ENCODE measurements around the gene IRAK3.
"Not testable (repeated sequence)": the region's sequence is repeated elsewhere in the genome, so short reads cannot be mapped to it uniquely, and the experiment has no call there.

Gene IRAK3

GRCh38 chr12:66301944-66302826 lies 113.2 kb downstream of the IRAK3 start, which contains the start of gene HELB:
HELB (plus strand) TSS chr12:66302493; CDS start chr12:66302604, 111 bp downstream.
- TF ChIP-seq ZFP30 (CRISPR knock-in tag; IDR thresholded peaks at IDR 0.05) (0 out of 2 replicates have a peak, but pooled peaks have one; percentile 33), ZNF8 (CRISPR knock-in tag; IDR thresholded peaks at IDR 0.05) (peak; percentile 29; the same call in 1 of the 2 replicates), TCF4 (CRISPR knock-in tag; IDR thresholded peaks at IDR 0.05; ENCODE audit: borderline replicate concordance) (no peak)
- peak; percentile 99 for ATAC-seq

DNA sequence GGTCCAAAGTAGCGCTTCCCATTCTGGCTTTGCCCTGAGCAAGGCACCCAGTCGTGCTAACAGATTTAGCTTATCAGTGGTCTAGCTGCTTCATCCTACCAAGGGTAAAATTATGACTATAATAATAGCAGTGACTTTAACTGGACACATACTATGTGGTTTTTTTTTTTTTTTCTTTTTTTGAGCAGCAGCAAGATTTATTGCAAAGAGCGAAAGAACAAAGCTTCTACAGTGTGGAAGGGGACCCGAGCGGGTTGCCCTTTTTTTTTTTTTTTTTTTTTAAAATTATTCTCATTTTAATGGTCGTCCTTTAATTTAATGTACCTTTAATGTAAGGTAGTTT lies 113.8 kb downstream of the IRAK3 start:
- no peak for TF ChIP-seq ISL1 (CRISPR knock-in tag; IDR thresholded peaks at IDR 0.05)
- TF ChIP-seq OSR1 (CRISPR knock-in tag; IDR thresholded peaks at IDR 0.05) = no peak
- TF ChIP-seq POU6F1 (CRISPR knock-in tag; IDR thresholded peaks at IDR 0.05; ENCODE audit: borderline replicate concordance, low read depth) = no peak
- no peak for TF ChIP-seq TOX (CRISPR knock-in tag; IDR thresholded peaks at IDR 0.05; ENCODE audit: borderline replicate concordance)
- TF ChIP-seq ZFP30 (CRISPR knock-in tag; IDR thresholded peaks at IDR 0.05) = no peak
- no peak for TF ChIP-seq BACH2 (CRISPR knock-in tag; IDR thresholded peaks at IDR 0.05; ENCODE audit: borderline replicate concordance)
- no peak for TF ChIP-seq ZNF565 (CRISPR knock-in tag; conservative IDR thresholded peaks at IDR 0.05; ENCODE audit: low read depth)
- no peak for TF ChIP-seq CSDC2 (CRISPR knock-in tag; IDR thresholded peaks at IDR 0.05)
- no peak for TF ChIP-seq TCF4 (CRISPR knock-in tag; IDR thresholded peaks at IDR 0.05; ENCODE audit: borderline replicate concordance)
- ATAC-seq = no peak

- not testable (repeated sequence) for ATAC-seq
These were observed 114.3 kb downstream of the IRAK3 start for GRCh38 chr12:66303316-66303804.
